GM19328 (cell line): ENCODE measurements around the gene BBS5.
A peak's percentile ranks its signal among the peaks of the same experiment; 100 is the strongest.
"Not testable (repeated sequence)": the region's sequence is repeated elsewhere in the genome, so short reads cannot be mapped to it uniquely, and the experiment has no call there.

Experiments
- ATAC-seq: cut with Tn5 transposase; IDR thresholded peaks from one replicate; pipeline ENCODE4 v1.9.1; 2021; ENCODE audit warnings: mild to moderate bottlenecking, moderate library complexity; ENCODE audit not compliant: unreplicated experiment

The BBS5 gene

GRCh38 chr2:169485650-169486138 lies 6.4 kb downstream of the BBS5 start:
- no peak for ATAC-seq

GRCh38 chr2:169486487-169486886 lies 7.2 kb downstream of the BBS5 start:
- no peak for ATAC-seq

- ATAC-seq, result no peak
These were observed 11.5 kb downstream of the BBS5 start for GRCh38 chr2:169490834-169491233.

GRCh38 chr2:169491378-169491777 lies 12.1 kb downstream of the BBS5 start:
- no peak for ATAC-seq

DNA sequence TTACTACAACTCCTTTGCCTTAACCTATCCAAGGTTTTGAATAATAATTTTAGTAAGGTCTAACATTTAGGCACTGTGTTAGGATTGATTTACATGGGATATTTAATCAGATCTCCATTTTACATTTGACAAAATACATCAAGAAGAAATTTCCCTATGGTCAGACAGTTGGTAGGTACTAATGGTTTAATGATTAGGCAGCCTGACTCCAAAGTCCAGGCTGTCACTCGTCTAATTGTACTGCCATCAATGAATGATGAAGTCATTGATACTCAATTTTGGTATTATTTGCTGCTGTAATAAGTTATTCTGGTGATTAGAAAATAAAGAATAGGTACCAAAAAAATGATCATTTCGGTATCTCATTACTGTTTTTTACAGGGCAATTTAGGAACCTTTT lies 14.1 kb downstream of the BBS5 start:
- no peak for ATAC-seq

DNA sequence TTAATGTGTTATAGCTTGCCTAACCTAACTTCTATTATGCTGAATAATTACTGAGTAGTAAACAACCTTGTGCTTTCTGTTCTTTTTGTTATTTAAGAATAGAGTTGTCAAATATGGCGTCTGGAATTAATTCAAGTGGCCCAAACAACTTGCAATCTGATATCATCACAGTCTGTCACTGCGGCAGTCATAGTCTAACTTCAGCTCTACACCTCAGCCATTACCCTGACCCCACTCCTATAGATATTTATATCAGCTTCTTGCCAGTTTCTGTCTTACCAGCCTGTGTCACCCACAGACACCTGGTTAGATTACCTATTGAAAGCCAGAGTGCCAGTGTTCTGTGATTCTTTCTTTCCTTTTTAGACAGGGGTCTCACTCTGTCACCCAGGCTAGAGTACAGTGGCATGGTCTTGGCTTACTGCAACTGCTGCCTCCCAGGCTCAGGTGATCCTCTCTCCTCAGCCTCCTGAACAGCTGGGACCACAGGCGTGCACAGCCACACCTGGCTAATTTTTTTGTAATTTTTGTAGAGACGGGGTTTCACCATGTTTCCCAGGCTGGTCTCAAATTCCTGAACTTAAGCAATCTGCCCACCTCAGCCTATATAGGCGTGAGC lies 16.1 kb downstream of the BBS5 start:
- no peak for ATAC-seq

- ATAC-seq, result no peak
These were observed 25.4 kb downstream of the BBS5 start for GRCh38 chr2:169504651-169505050.

DNA sequence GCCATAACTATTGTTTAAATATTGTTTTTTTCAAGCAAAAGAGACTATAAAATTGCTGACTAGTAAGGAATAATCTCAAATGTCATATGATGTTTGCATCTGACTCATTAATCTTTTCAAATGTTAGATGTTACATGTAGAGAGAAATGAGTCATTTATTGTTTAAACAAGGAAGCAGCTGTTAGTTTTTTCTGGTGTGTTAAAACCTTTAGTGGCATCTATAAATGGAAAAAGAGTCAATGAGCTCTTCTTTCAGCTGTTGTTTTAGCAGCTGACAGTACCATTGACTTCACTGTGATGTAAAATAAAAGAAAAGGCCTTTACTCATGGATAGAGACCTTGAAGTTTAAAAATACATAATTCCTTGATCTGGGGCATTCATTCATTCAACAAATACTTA lies 28.4 kb downstream of the BBS5 start:
- ATAC-seq, result no peak

- ATAC-seq, result no peak
These were observed 30.1 kb downstream of the BBS5 start, which contains the start of gene KLHL41 for GRCh38 chr2:169509298-169509885. KLHL41 (plus strand) TSS chr2:169509702; CDS start chr2:169509779, 77 bp downstream.

DNA sequence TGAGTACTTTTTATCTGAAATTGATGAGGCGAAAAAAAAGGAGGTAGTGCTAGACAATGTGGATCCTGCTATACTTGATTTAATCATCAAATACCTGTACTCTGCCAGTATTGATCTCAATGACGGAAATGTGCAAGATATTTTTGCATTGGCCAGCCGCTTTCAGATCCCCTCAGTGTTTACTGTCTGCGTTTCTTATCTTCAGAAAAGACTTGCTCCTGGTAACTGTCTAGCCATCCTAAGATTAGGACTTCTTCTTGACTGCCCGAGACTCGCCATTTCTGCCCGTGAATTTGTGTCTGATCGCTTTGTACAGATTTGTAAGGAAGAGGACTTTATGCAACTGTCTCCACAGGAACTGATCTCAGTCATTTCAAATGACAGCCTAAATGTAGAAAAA lies 30.7 kb downstream of the BBS5 start:
- no peak for ATAC-seq

DNA sequence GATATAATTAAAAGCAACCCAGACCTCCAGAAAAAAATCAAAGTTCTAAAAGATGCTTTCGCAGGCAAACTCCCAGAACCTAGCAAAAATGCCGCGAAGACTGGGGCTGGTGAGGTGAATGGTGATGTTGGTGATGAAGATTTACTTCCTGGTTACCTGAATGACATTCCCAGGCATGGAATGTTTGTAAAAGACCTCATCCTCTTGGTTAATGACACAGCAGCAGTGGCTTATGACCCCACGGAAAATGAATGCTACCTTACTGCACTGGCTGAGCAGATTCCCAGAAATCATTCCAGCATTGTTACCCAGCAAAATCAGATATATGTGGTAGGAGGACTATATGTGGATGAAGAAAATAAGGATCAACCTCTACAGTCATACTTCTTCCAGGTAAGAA lies 31.2 kb downstream of the BBS5 start:
- ATAC-seq, result no peak

DNA sequence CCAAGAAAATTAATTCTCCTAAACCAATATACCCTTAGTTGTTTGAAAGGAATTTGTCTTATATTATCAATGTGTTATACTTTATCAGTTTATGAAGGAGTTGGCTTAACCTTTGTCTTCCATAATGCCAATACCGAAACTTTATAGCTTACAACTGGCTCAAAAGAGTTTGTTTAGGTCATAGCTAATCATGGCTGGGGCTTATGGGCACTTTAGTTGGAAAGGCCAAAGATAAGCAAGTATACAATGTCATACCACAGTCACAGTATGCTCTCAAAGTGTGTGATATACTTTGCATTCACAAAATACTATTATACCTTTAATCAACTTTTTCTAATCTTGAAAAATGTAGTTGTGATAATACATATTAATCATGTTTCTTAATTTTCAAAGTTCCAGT lies 32.5 kb downstream of the BBS5 start:
- ATAC-seq, result no peak

DNA sequence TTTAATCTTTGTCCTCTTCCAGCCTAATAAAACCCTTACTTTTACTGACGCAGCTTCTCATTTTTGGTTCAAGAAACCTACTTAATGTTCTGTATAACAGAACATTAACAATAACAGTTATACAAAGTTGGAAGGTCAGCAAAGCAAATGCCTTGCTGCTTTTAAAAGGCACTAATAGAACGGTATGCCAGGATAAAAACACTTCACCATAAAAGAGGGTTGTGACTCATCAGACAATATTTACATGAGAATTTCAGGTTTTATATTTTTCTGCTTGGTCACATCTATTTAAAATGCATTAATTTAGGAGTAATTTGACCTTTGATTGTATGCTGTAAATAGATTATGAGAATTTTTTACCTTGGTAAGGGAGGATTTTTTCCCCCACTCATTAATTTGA lies 33.2 kb downstream of the BBS5 start:
- no peak for ATAC-seq

- no peak for ATAC-seq
These were observed 33.8 kb downstream of the BBS5 start for GRCh38 chr2:169513094-169513493.

DNA sequence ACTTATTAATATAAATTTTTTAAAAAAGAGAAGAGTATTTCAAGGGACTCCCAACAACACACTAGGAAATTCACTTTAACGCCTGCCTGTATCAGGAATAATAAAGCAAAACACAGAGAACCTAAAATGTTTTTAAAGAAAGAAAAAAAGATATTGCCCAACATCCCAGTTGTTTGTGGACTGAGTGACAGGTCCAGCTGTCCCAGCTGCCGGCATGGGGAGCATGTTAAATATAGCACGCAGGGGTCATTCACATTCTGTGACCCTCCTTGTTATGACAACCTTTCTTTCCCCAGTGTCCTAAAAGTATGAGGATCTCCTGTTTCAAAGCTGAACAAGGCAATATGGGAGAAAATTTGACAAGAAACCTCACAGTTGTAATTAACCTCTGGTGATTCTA lies 34.6 kb downstream of the BBS5 start:
- ATAC-seq, result no peak

- not testable (repeated sequence) for ATAC-seq
These were observed 35.5 kb downstream of the BBS5 start for GRCh38 chr2:169514758-169515157.

DNA sequence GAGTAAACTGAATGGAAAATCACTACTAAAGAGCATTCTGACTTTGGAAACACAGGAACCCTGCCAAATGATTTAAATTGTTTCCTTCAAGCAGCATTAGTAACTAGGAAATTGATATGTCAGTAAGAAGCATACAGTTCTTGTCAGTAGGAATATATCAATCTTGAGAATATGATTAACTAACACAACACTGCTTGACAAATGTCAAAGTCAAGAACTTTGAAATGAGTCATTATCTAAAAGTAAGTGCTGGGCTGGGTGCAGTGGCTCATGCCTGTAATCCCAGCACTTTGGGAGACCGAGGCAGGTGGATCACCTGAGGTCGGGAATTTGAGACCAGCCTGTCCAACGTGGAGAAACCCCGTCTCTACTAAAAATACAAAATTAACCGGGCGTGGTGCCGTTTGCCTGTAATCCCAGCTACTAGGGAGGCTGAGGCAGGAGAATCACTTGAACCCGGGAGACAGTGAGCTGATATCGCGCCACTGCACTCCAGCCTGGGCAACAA lies 37.2 kb downstream of the BBS5 start:
- ATAC-seq, result not testable (repeated sequence)

- no peak for ATAC-seq
These were observed 41.6 kb downstream of the BBS5 start for GRCh38 chr2:169520896-169521295.

- ATAC-seq, result no peak
These were observed 44.4 kb downstream of the BBS5 start for GRCh38 chr2:169523681-169524080.

DNA sequence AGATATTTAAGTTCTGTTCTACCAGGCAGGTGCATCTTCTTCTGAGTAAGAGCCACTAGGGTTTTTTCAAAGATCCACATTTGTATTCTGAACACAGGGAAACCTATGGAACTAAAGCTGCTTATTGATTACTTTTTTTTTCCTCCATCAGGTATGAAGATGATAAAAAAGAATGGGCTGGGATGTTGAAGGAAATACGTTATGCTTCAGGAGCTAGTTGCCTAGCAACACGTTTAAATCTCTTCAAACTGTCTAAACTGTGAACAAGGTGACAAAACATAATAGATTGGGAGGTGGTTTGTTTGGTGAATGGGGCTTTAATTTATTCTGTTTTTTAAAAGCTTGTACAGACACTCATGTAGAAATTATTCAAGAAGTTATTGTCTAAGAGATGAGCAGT lies 46.1 kb downstream of the BBS5 start:
- no peak for ATAC-seq

DNA sequence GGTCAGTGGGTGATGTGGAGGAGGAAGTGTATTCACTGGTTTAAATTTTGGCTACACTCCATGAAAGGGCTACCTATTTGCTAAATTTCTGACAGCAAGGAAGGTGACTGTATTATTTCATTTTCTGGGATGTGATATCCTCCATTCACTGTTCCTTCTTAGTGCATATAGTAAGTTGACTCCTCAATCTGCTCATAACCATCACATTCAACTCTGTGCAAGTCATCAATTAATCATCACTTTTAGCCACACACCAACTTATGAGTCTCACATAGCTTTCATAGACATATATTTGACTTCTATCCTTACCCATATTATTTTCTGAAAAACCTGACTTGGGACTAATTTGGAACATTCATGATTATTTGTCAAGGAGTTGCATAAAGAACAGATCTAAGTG lies 47.2 kb downstream of the BBS5 start:
- ATAC-seq, result no peak

DNA sequence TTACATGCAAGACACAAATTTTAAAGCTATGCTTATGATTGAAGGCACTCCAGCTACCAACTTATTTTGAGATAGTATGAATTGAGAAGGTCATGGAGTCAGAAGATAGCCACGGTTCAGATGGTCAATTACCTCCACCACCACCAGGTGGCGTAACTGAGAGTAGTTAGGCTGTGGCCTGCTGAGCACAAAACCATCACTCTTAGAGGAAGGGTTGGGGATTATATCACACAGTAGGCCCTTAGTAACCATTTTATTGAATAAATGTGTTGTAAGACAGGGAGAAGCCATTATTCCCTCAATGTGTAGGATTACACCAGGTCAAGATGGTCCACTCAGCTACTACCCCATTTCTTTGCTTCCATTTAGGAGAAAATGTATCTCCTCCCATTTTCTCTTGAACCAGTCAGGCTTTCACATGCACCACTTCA lies 49.0 kb downstream of the BBS5 start:
- peak; percentile 65 for ATAC-seq

GRCh38 chr2:169539460-169539859 lies 60.2 kb downstream of the BBS5 start:
- not testable (repeated sequence) for ATAC-seq
